BJ (cell line): ENCODE results near the gene MRPL48. TPM values are rescaled to one million over a fixed set of nuclear protein-coding genes. Genes with fewer than 3 reads are reported as not detected.
A peak's percentile ranks its signal among the peaks of the same experiment; 100 is the strongest.
"Not testable (repeated sequence)": the region's sequence is repeated elsewhere in the genome, so short reads cannot be mapped to it uniquely, and the experiment has no call there.

Source experiments
- CTCF ChIA-PET: fragments of 350-600 bp; formaldehyde crosslinking; extraction: SDS; loops from one replicate; lab custom pipeline; 2021; ENCODE audit warnings: antibody characterized with exemption, inconsistent platforms; lab: Yijun Ruan, JAX
- POLR2A ChIA-PET: fragments of 300-600 bp; sonication (Branson Sonifier 250); formaldehyde crosslinking; extraction: SDS; loops from one replicate; lab custom pipeline; 2021; ENCODE audit warnings: antibody characterized with exemption; lab: Charles Lee
- DNase-seq: peaks from one replicate; pipeline ENCODE4 v3.0.0-alpha.2; 2011; ENCODE audit warnings: low read depth
- H3K27me3 ChIP-seq: 2 replicates; pipeline ENCODE4 v1.6.0; 2011; ENCODE audit warnings: low read length; ENCODE audit not compliant: control insufficient read depth, insufficient read depth
- H3K36me3 ChIP-seq: 2 replicates; pipeline ENCODE4 v1.5.1; 2011; ENCODE audit warnings: low read length; ENCODE audit not compliant: control insufficient read depth, insufficient read depth
- H3K4me3 ChIP-seq: 2 replicates; pipeline ENCODE4 v1.5.1; 2011; ENCODE audit warnings: low read depth, mild to moderate bottlenecking, control low read depth, low read length
- CTCF ChIP-seq: IDR thresholded peaks from 2 replicates; pipeline ENCODE4 v1.5.1; 2011; ENCODE audit warnings: low read depth, mild to moderate bottlenecking, control low read depth, inconsistent platforms, low read length, moderate library complexity; ENCODE audit not compliant: insufficient read depth
- polyA plus RNA-seq: library from polyadenylated mRNA; depleted of rRNA; stranded (reverse); fragments of >200 nt; gene quantifications from 2 replicates; pipeline ENCODE4 v1.2.3, GENCODE V29; 2011

Gene MRPL48
- polyA plus RNA-seq, 1 experiment: 52.3 TPM

- POLR2A ChIA-PET: interaction anchor here (1.0 to 1.8 kb wide), 2 partner anchors 19 to 454 kb away, joined by 3 to 11 read pairs; no protein-coding TSS in a partner anchor
These were observed 26.8 kb upstream of the MRPL48 start, which contains the start of gene RAB6A for GRCh38 chr11:73760679-73761402. Gene RAB6A, minus strand, starts transcription at chr11:73761074. Its CDS starts 439 bp downstream, at chr11:73760635.

GRCh38 chr11:73761403-73761945 is 26.2 kb upstream of the MRPL48 start:
- Histone ChIP-seq H3K27me3 (no peaks in the 10 kb centered on the region), H3K4me3 (peak overlapping the region; percentile 6; the same call in 1 of the 2 replicates), H3K36me3 (no peaks in the 10 kb centered on the region)
- POLR2A ChIA-PET: interaction anchor here (1.8 kb wide), 1 partner anchor 18 kb away, joined by 11 read pairs; no protein-coding TSS in a partner anchor
- no peak for TF ChIP-seq CTCF
- CTCF ChIA-PET: interaction anchor here (1.2 to 2.0 kb wide), 2 partner anchors 17 to 100 kb away, joined by 4 to 10 read pairs; no protein-coding TSS in a partner anchor
- DNase-seq: no peak

More at GRCh38 chr11:73760679-73761402, 26.8 kb upstream of the MRPL48 start, which contains the start of gene RAB6A:
- CTCF ChIA-PET: interaction anchor here (1.2 to 2.0 kb wide), 2 partner anchors 18 to 99 kb away, joined by 4 to 10 read pairs; no protein-coding TSS in a partner anchor
- Histone ChIP-seq H3K36me3 (no peaks in the 10 kb centered on the region), H3K4me3 (peak within 1 kb of the TSS; percentile 92), H3K27me3 (no peaks in the 10 kb centered on the region)
- peak; percentile 98 for DNase-seq
- TF ChIP-seq CTCF: peak; percentile 36

DNA sequence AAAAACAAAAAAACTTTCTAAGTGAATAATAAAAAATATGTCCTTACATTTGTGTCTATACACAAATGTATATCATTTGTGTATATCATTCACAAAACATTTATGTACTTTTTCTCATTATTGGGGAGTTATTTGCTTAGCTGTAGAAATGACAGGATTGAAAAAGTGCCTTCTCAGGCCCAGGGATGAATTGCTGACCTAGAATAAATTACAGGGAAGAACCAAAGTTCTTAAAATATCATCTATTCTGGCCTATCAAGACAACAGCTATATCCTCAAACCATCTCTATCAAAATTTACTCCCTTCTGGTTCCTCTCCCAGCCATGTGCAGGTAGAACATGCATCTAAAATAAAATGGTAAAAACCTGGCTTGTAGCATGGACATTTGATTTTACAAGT is 24.9 kb upstream of the MRPL48 start:
- no peak overlapping the region for H3K4me3 ChIP-seq
- no peaks in the 10 kb centered on the region for H3K36me3 ChIP-seq
- CTCF ChIA-PET: no interaction called here
- no peak for DNase-seq
- no peaks in the 10 kb centered on the region for H3K27me3 ChIP-seq
- TF ChIP-seq CTCF: no peak
- POLR2A ChIA-PET: interaction anchor here (1.2 kb wide), 1 partner anchor 17 kb away, joined by 4 read pairs; no protein-coding TSS in a partner anchor

DNA sequence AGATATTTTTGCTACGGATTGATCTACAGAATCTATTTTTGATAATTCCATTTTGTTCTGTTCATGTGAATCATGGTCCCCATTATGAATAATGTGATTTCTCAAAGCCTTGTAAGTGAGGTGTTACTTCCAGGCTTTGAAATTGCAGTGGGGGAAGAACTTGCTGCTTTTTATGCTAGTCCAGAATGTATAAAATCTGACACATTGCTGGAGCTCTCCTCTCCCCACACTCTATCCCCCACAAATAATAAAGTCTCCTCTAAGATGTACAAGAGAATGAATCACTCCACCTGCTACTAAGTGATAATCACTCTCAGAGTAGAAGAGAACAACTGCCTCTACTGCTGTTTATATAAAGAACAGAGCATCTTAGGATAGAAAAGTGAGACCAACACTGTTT is 20.9 kb upstream of the MRPL48 start:
- H3K27me3 ChIP-seq: no peaks in the 10 kb centered on the region
- ChIA-PET POLR2A (no interaction called here), CTCF (interaction anchor here (1.4 kb wide), 1 partner anchor 11 kb away, joined by 3 read pairs; no protein-coding TSS in a partner anchor)
- TF ChIP-seq CTCF: no peak
- no peak overlapping the region for H3K4me3 ChIP-seq
- no peak for DNase-seq
- no peaks in the 10 kb centered on the region for H3K36me3 ChIP-seq

DNA sequence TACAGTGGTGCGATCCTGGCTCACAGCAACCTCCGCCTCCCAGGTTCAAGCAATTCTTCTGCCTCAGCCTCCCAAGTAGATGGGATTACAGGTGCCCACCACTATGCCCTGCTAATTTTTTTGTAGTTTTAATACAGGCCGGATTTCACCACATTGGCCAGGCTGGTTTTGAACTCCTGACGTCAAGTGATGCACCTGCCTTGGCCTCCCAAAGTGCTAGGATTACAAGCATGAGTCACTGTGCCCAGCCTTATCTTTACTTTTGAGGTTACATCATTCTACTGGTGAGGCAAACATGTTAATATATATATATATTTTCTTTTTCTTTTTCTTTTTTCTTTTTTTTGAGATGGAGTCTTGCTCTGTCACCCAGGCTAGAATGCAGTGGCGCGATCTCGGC is 16.9 kb upstream of the MRPL48 start:
- H3K4me3 ChIP-seq, CTCF ChIA-PET, H3K36me3 ChIP-seq, POLR2A ChIA-PET, H3K27me3 ChIP-seq, DNase-seq: not testable (repeated sequence)
